Neural cell (in vitro differentiated cells): ENCODE data around the gene CLDND2. TPM values are rescaled to one million over a fixed set of nuclear protein-coding genes. Genes with fewer than 3 reads are reported as not detected.

Experiments
- H2AFZ ChIP-seq: fragments of 200-600, 300-800 bp; sonication (generic), shearing (Covaris generic); 2 replicates; pipeline ENCODE4 v1.6.0; 2014; ENCODE audit warnings: low read depth, mild to moderate bottlenecking, antibody characterized with exemption, low read length, moderate library complexity
- H3F3A ChIP-seq: fragments of 200-600 bp; shearing (Covaris generic); 2 replicates; pipeline ENCODE4 v1.6.1; 2016; ENCODE audit warnings: mild to moderate bottlenecking, moderate library complexity, mixed read lengths, antibody characterized with exemption, low read length; ENCODE audit not compliant: insufficient read depth, poor library complexity, severe bottlenecking
- H3K27ac ChIP-seq: fragments of 200-600, 300-800 bp; sonication (generic), shearing (Covaris generic); 2 replicates; pipeline ENCODE4 v1.5.1; 2014; ENCODE audit warnings: mild to moderate bottlenecking, low read length, moderate library complexity
- H3K27me3 ChIP-seq: fragments of 300-800, 200-600 bp; sonication (generic), shearing (Covaris generic); 2 replicates; pipeline ENCODE4 v1.6.0; 2014; ENCODE audit warnings: mild to moderate bottlenecking, low read depth, low read length, moderate library complexity; ENCODE audit not compliant: insufficient read depth
- H3K36me3 ChIP-seq: fragments of 300-800, 200-600 bp; sonication (generic), shearing (Covaris generic); 2 replicates; pipeline ENCODE4 v1.5.1; 2014; ENCODE audit warnings: mild to moderate bottlenecking, antibody characterized with exemption, low read length, moderate library complexity; ENCODE audit not compliant: insufficient read depth
- H3K4me2 ChIP-seq: fragments of 300-800, 200-600 bp; sonication (generic), shearing (Covaris generic); 2 replicates; pipeline ENCODE4 v1.6.0; 2014; ENCODE audit warnings: mild to moderate bottlenecking, low read length
- H3K4me3 ChIP-seq: fragments of 300-800, 200-600 bp; sonication (generic), shearing (Covaris generic); 2 replicates; pipeline ENCODE4 v1.5.1; 2014; ENCODE audit warnings: mild to moderate bottlenecking, low read length, moderate library complexity
- H3K79me2 ChIP-seq: fragments of 200-600 bp; shearing (Covaris generic); replicated peaks from 2 replicates; pipeline ENCODE4 v1.6.0; 2014; ENCODE audit warnings: mild to moderate bottlenecking, low read length, moderate library complexity; ENCODE audit not compliant: insufficient read depth
- H3K9ac ChIP-seq: fragments of 300-800, 200-600 bp; sonication (generic), shearing (Covaris generic); 2 replicates; pipeline ENCODE4 v1.6.1; 2016; ENCODE audit warnings: mild to moderate bottlenecking, low read length, mixed read lengths
- H3K9me2 ChIP-seq: fragments of 200-600 bp; shearing (Covaris generic); 2 replicates; pipeline ENCODE4 v1.6.1; 2016; ENCODE audit warnings: mild to moderate bottlenecking, low read length, mixed read lengths; ENCODE audit not compliant: insufficient read depth
- H3K9me3 ChIP-seq: fragments of 200-600, 300-800 bp; sonication (generic), shearing (Covaris generic); 2 replicates; pipeline ENCODE4 v1.6.1; 2016; ENCODE audit warnings: mild to moderate bottlenecking, mixed run types, low read length, moderate library complexity, mixed read lengths
- H4K20me1 ChIP-seq: fragments of 200-600 bp; shearing (Covaris generic); 2 replicates; pipeline ENCODE4 v1.6.1; 2016; ENCODE audit warnings: mild to moderate bottlenecking, mixed run types; ENCODE audit not compliant: insufficient read depth
- EP300 ChIP-seq: fragments of 450-650 bp; conservative IDR thresholded peaks from 2 replicates; pipeline ENCODE4 v1.6.1; 2014; ENCODE audit warnings: antibody characterized with exemption, mild to moderate bottlenecking, moderate library complexity; ENCODE audit not compliant: poor library complexity, severe bottlenecking
- EZH2 ChIP-seq: fragments of 200-600, 300-800 bp; shearing (Covaris generic), sonication (generic); IDR thresholded peaks from 2 replicates; pipeline ENCODE4 v1.6.1; 2014; ENCODE audit warnings: antibody characterized with exemption, low read length, borderline replicate concordance, mild to moderate bottlenecking; ENCODE audit not compliant: insufficient read depth, poor library complexity, severe bottlenecking
- MXI1 ChIP-seq: fragments of 450-650 bp; conservative IDR thresholded peaks from 2 replicates; pipeline ENCODE4 v1.6.1; 2014; ENCODE audit warnings: antibody characterized with exemption, mild to moderate bottlenecking; ENCODE audit not compliant: poor library complexity, severe bottlenecking
- POLR2AphosphoS5 ChIP-seq: IDR thresholded peaks from 2 replicates; pipeline ENCODE4 v1.6.1; 2012
- RAD21 ChIP-seq: fragments of 450-650 bp; conservative IDR thresholded peaks from 2 replicates; pipeline ENCODE4 v1.6.1; 2014; ENCODE audit warnings: antibody characterized with exemption, mild to moderate bottlenecking, moderate library complexity
- SMC3 ChIP-seq: fragments of 450-650 bp; conservative IDR thresholded peaks from 2 replicates; pipeline ENCODE4 v1.6.1; 2014; ENCODE audit warnings: antibody characterized with exemption, mild to moderate bottlenecking, moderate library complexity; ENCODE audit not compliant: poor library complexity
- TAF1 ChIP-seq: IDR thresholded peaks from 2 replicates; pipeline ENCODE4 v1.6.1; 2012; ENCODE audit warnings: low read depth
- polyA minus RNA-seq: library from RNA; depleted of rRNA, polyadenylated mRNA; stranded (reverse); fragments of >200 nt; gene quantifications from 2 replicates; pipeline ENCODE4 v1.2.3, GENCODE V29; 2014
- polyA plus RNA-seq: library from polyadenylated mRNA; depleted of rRNA; stranded (reverse); fragments of >200 nt; gene quantifications from 2 replicates; pipeline ENCODE4 v1.2.3, GENCODE V29; 2014
- TF ChIP-seq, protein P1 (sequence below): fragments of 450-650 bp; IDR thresholded peaks from 2 replicates; pipeline ENCODE4 v1.5.1; 2014; ENCODE audit warnings: antibody characterized with exemption, mild to moderate bottlenecking, moderate library complexity; ENCODE audit not compliant: poor library complexity, severe bottlenecking
- TF ChIP-seq, protein P2 (sequence below): IDR thresholded peaks from 2 replicates; pipeline ENCODE4 v1.6.1; 2012; ENCODE audit warnings: borderline replicate concordance

CLDND2 gene, protein sequence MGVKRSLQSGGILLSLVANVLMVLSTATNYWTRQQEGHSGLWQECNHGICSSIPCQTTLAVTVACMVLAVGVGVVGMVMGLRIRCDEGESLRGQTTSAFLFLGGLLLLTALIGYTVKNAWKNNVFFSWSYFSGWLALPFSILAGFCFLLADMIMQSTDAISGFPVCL
- not detected in 2 replicates for polyA plus RNA-seq
- not detected in 2 replicates for polyA minus RNA-seq

DNA sequence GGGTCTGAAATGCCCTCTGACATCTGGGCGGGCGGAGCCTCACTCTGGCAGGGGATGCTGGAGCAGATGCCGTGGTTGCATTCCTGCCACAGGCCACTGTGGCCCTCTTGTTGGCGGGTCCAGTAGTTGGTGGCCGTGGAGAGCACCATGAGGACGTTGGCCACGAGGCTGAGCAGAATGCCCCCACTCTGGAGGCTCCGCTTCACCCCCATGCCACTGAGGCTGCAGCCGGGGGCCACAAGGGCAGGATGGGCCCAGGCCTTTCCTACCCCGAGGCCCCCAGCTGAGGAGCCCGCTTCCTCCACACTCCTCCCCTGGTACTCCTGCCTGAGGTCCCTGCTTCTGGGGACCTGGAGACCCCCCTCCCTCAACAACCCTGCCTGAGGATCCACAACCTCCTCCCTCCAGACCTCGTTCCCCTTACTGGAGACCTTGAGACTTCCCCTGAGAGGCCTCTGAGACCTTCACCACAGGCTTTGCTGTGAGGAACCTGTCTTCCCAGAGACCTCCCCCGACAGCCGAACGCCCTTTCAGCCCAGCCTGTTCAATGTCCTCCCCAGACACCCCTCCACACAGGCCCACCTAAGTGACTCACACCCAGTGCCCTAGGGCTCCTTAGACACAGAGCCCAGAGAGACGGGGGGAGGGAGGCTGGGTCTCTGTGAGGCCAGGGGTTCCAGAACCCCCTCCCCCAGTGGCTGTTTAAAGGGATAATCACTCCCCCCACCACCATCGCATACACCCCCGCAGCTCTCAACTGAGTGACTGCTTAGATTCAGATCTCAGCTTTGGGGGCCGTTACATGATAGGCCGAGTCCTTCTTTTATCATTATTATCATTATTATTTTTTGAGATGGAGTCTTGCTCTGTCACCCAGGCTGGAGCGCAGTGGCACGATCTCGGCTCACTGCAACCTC, at the start of gene CLDND2:
Gene CLDND2 (minus strand): TSS at position 638 of the 917 bp plus-strand sequence. CDS start 426 bp downstream, at position 212.
- peaks cover 5% of the 10 kb centered on the region for H3F3A ChIP-seq
- H3K27me3 ChIP-seq = no peaks in the 10 kb centered on the region
- no peaks in the 10 kb centered on the region for H3K36me3 ChIP-seq
- H3K4me3 ChIP-seq = peak within 1 kb of the TSS; percentile 85
- H3K27ac ChIP-seq = peak within 1 kb of the TSS; percentile 55
- H3K79me2 ChIP-seq = no peaks in the 10 kb centered on the region
- peak within 1 kb of the TSS; percentile 98 for H3K4me2 ChIP-seq
- peak within 1 kb of the TSS; percentile 83 for H3K9ac ChIP-seq
- H4K20me1 ChIP-seq = no peaks in the 10 kb centered on the region
- no peaks in the 10 kb centered on the region for H3K9me2 ChIP-seq
- H3K9me3 ChIP-seq = no peaks in the 10 kb centered on the region
- TF ChIP-seq POLR2AphosphoS5 (no peak), SMC3 (no peak)
- H2AFZ ChIP-seq = peak within 1 kb of the TSS; percentile 93

DNA sequence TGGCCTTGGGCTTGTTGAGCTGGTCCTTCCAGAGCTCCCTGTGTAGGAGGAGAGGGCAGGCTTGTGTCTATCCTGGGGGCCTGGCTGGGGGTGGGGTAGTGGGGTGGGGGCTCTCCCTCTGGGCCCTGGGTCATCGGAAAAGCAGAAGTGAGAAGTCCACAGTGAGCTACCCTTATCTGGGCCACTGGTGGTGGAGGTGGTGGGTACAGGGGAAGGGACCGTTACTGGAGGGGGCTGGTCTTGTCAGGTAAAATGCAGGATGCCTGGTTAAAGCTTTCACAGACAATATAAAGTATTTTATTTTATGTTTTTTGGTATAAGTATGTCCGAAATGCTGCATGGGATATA, 49.0 kb upstream of the CLDND2 start:
- Histone ChIP-seq H4K20me1 (no peaks in the 10 kb centered on the region), H3K27me3 (no peaks in the 10 kb centered on the region), H3K9me3 (no peaks in the 10 kb centered on the region), H3K9ac (no peak overlapping the region), H3K27ac (no peak overlapping the region), H3K79me2 (no peaks in the 10 kb centered on the region), H3K36me3 (no peaks in the 10 kb centered on the region), H3K4me2 (no peak overlapping the region), H3F3A (no peaks in the 10 kb centered on the region), H3K4me3 (no peak overlapping the region), H3K9me2 (no peaks in the 10 kb centered on the region), H2AFZ (no peak overlapping the region)
- TF ChIP-seq SMC3 = no peak
- no peak for TF ChIP-seq POLR2AphosphoS5
- TF ChIP-seq RAD21 = no peak
- TF ChIP-seq, protein P1, sequence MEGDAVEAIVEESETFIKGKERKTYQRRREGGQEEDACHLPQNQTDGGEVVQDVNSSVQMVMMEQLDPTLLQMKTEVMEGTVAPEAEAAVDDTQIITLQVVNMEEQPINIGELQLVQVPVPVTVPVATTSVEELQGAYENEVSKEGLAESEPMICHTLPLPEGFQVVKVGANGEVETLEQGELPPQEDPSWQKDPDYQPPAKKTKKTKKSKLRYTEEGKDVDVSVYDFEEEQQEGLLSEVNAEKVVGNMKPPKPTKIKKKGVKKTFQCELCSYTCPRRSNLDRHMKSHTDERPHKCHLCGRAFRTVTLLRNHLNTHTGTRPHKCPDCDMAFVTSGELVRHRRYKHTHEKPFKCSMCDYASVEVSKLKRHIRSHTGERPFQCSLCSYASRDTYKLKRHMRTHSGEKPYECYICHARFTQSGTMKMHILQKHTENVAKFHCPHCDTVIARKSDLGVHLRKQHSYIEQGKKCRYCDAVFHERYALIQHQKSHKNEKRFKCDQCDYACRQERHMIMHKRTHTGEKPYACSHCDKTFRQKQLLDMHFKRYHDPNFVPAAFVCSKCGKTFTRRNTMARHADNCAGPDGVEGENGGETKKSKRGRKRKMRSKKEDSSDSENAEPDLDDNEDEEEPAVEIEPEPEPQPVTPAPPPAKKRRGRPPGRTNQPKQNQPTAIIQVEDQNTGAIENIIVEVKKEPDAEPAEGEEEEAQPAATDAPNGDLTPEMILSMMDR = no peak
- TF ChIP-seq, protein P2, sequence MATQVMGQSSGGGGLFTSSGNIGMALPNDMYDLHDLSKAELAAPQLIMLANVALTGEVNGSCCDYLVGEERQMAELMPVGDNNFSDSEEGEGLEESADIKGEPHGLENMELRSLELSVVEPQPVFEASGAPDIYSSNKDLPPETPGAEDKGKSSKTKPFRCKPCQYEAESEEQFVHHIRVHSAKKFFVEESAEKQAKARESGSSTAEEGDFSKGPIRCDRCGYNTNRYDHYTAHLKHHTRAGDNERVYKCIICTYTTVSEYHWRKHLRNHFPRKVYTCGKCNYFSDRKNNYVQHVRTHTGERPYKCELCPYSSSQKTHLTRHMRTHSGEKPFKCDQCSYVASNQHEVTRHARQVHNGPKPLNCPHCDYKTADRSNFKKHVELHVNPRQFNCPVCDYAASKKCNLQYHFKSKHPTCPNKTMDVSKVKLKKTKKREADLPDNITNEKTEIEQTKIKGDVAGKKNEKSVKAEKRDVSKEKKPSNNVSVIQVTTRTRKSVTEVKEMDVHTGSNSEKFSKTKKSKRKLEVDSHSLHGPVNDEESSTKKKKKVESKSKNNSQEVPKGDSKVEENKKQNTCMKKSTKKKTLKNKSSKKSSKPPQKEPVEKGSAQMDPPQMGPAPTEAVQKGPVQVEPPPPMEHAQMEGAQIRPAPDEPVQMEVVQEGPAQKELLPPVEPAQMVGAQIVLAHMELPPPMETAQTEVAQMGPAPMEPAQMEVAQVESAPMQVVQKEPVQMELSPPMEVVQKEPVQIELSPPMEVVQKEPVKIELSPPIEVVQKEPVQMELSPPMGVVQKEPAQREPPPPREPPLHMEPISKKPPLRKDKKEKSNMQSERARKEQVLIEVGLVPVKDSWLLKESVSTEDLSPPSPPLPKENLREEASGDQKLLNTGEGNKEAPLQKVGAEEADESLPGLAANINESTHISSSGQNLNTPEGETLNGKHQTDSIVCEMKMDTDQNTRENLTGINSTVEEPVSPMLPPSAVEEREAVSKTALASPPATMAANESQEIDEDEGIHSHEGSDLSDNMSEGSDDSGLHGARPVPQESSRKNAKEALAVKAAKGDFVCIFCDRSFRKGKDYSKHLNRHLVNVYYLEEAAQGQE = no peak
- no peak for TF ChIP-seq EP300
- no peak for TF ChIP-seq MXI1
- TF ChIP-seq TAF1 = no peak
- TF ChIP-seq EZH2 = no peak
